Measurements from ENCODE around the gene GDE1. TPM values are rescaled to one million over a fixed set of nuclear protein-coding genes. Genes with fewer than 3 reads are reported as not detected.
A peak's percentile ranks its signal among the peaks of the same experiment; 100 is the strongest.
"Not testable (repeated sequence)": the region's sequence is repeated elsewhere in the genome, so short reads cannot be mapped to it uniquely, and the experiment has no call there.

Gene GDE1, protein sequence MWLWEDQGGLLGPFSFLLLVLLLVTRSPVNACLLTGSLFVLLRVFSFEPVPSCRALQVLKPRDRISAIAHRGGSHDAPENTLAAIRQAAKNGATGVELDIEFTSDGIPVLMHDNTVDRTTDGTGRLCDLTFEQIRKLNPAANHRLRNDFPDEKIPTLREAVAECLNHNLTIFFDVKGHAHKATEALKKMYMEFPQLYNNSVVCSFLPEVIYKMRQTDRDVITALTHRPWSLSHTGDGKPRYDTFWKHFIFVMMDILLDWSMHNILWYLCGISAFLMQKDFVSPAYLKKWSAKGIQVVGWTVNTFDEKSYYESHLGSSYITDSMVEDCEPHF
- 47.0 TPM for polyA plus RNA-seq (2013, experiment 1 of 2; ENCODE audit: insufficient read length)
- 50.7 TPM for polyA plus RNA-seq (2013, experiment 2 of 2; ENCODE audit: insufficient read length)

DNA sequence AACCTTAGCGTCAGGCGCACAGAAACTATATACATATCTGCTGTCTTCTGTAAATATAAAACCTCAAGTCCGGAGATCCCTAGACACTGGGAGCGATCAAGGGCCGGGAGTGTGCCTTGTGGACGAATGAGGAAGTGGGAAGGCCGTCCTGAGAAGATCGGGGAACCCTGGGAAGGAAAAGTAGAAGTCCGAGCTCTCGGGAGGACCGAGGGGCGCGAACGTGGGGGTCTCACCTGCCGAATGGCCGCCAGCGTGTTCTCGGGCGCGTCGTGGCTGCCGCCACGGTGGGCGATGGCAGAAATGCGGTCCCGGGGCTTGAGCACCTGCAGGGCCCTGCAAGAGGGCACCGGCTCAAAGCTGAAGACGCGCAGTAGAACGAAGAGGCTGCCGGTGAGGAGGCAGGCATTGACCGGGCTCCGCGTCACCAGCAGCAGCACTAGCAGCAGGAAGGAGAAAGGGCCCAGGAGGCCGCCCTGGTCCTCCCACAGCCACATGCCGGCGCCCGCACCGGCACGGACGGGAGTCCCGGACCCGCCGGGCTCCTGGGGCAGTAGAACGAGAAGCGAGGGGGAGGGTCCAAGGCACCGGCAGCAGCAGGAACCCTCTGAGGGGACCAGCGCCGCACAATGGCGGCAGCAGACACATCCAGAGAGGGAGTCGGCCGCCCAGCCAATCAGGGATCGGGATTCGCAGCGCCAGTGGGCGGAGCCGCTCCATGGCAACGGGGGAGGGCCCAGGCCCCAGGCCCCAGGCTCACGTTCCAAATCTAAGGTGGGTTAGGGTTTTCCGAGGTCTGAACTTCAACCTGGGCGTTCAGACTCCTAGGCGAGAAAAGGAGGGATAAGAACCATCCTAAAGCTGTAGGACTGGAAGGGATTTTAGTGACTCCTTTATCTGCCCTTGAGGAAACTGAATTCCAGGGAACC, at the start of gene GDE1:
GDE1 (minus strand) TSS at position 628 of the 926 bp plus-strand sequence; CDS start at position 494, 134 bp downstream.
- DNase-seq, result peak; percentile 91

- DNase-seq, result no peak
These were observed 45.7 kb upstream of the GDE1 start for GRCh38 chr16:19567560-19567959.

DNA sequence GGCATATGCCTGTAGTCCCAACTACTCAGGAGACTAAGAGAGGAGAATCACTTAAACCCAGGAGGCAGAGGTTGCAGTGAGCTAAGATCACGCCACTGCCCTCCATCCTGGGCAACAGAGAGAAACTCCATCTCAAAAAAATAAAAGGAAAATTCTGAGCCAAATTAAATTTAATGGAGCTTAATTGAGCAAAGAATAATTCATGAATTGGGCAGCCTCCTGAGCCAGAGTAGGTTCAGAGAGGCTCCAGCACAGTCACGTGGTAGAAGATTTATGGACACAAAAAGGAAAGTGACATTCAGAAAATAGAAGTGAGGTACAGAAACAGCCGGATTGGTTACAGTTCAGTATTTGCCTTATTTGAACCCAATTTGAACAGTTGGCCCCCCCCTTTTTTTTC, 44.5 kb upstream of the GDE1 start:
- no peak for DNase-seq

DNA sequence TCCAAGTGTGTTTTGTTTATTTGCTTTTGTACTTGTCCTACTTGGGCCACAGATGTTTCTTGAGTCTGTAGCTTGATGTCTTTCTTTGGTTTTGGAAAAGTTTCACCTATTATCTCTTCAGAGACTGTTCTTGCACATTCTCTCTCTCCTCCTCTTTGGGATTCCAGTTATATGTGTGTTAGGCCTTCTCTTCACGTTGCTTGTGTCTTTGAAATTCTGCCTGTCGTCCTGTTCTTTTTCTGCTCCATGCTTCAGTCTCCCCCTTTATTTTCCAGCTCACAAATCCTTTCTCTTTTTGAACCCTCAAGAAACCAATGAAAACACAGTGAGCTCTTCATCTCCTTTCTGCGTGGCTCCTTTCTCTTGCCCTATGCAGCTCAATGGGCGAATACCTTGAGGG, 41.5 kb upstream of the GDE1 start:
- no peak for DNase-seq

DNA sequence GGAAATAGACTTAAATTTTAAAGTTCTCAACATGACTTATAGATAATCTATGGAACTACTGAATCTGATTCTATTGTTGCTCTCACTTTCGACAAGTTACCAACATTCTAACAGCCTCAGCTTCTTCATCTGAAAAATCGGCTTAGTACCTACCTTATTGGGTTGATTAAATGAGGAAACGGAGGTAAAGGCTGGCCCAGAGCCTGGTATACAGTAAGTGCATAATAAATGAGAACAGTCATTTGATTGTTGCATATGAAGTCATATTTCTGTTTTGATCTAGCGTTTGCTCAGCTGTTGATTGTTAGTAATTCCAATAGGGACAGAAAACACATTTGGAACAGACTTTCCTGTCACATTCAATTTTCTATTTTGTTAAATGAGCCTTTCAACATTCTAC, 38.2 kb upstream of the GDE1 start:
- DNase-seq, result no peak

- peak; percentile 60 for DNase-seq
These were observed 37.5 kb upstream of the GDE1 start for GRCh38 chr16:19559242-19559910.

- DNase-seq, result peak; percentile 53
These were observed 34.3 kb upstream of the GDE1 start for GRCh38 chr16:19555938-19556771.

- peak; percentile 98 for DNase-seq
These were observed 33.5 kb upstream of the GDE1 start, which contains the start of gene VPS35L for GRCh38 chr16:19555186-19555937. VPS35L (plus strand) TSS chr16:19555703; CDS start chr16:19555730, 27 bp downstream.

GRCh38 chr16:19549673-19550072, 27.8 kb upstream of the GDE1 start:
- no peak for DNase-seq

DNA sequence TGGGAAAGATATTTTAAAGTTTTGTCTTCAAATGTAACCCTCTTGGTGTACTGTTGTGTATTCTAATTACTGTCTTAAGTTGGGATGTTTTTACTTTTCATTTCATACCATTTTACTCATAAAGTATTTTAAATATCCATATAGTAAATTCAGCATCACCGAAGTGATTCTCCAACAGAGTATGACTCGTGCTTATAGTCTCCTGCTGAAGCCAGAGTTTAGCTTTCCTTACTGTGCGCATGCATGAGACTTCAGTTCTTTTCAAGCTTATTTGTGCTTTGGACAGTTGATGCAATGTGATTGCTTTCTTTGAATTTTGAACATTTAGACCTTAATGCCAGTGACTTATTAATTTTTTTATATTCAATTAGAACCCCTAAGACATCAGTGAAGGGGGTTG, 26.2 kb upstream of the GDE1 start:
- DNase-seq, result no peak

DNA sequence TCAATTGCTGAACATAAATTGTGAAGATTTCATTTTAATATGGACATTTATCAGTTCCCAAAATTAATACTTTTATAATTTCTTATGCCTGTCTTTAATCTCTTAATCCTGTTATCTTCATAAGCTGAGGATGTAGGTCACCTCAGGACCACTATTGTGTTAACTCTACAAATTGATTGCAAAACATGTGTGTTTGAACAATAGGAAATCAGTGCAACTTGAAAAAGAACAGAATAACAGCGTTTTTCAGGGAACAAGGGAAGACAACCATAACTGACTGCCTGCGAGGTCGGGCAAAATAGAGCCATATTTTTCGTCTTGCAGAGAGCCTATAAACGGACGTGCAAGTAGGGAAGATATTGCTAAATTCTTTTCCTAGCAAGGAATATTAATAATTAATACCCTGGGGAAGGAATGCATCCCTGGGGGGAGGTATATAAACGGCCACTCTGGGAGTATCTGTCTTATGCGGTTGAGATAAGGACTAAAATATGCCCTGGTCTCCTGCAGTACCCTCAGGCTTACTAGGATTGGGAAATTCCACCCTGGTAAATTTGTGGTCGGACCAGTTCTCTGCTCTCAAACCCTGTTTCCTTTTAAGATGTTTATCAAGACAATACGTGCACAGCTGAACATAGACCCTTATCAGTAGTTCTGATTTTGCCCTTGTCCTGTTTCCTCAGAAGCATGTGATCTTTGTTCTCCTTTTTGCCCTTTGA, 21.5 kb upstream of the GDE1 start:
- DNase-seq, result not testable (repeated sequence)

DNA sequence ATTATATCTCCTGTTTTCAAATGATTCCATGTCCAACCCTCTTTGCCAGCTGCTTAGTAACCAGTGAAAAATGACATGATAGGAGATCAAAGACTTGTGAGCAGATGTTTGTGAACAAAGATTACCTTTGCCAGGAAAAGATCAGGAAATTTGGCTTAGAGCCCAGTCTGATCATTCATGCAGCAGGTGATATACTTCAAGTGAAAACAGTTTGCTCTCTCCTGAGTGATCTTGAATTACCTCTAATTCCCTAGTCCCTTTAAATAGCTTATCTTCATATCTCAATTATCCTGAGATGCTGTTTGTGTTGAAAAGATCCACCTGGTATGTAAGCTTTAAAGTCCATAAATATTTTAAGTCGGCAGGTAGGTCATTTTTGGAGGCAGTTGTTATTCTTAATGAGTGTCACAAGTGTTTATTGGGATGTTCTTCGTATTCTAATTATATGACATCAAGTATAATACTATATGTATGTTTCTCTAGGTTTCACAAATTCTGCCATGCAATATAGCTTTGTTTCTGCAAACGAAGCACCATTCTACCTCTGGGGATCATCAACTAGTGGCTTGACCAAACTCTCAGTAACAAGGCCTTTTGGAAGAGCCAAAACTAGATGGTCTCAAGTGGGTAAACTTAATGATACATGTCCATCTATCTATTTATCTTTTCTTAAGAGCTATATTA, 20.4 kb upstream of the GDE1 start:
- DNase-seq, result no peak

- no peak for DNase-seq
These were observed 18.5 kb upstream of the GDE1 start for GRCh38 chr16:19540241-19540970.

DNA sequence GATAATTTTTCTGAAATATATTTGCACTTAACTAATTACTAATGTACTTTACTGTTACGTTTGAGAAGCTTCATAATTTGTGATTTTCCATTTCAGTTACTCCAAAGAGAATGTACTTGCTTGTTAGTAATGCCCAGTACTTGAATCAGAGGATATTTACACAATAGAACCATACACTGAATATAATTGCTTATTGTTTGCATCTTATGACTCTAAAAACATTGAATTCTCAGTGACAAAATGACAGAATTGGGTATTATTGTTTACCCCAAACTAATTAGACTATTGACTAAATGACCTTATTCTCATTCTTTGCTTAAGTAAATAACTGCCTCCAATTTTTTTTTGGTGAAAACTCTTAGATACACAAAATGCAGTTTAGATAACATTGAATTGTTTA, 10.7 kb upstream of the GDE1 start:
- no peak for DNase-seq

DNA sequence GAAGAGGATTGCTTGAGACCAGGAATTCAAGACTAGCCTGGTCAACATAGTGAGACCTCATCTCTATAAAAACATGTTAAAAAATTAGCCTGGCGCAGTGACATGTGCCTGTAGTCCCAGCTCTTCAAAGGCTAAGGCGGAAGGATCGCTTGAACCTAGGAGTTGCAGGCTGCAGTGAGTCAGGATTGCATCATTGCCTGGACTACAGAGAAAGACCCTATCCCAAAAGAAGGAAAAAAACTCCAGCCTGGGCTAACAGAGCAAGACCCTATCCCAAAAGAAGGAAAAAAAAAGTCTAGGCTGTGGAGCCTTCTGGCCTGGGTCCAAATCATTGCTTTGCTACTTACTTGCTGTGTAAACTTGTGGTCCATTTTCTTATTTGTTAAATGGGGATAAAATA, 6.8 kb upstream of the GDE1 start:
- DNase-seq, result no peak

GRCh38 chr16:19527161-19527560, 5.3 kb upstream of the GDE1 start:
- no peak for DNase-seq

- DNase-seq, result no peak
These were observed 3.5 kb upstream of the GDE1 start for GRCh38 chr16:19525385-19525723.

GRCh38 chr16:19524616-19525384, 2.9 kb upstream of the GDE1 start:
- no peak for DNase-seq

GRCh38 chr16:19524356-19524615, 2.4 kb upstream of the GDE1 start:
- no peak for DNase-seq
